ENCODE measurements around the gene ZNF440.
"Not testable (repeated sequence)": the region's sequence is repeated elsewhere in the genome, so short reads cannot be mapped to it uniquely, and the experiment has no call there.

The ZNF440 gene

DNA sequence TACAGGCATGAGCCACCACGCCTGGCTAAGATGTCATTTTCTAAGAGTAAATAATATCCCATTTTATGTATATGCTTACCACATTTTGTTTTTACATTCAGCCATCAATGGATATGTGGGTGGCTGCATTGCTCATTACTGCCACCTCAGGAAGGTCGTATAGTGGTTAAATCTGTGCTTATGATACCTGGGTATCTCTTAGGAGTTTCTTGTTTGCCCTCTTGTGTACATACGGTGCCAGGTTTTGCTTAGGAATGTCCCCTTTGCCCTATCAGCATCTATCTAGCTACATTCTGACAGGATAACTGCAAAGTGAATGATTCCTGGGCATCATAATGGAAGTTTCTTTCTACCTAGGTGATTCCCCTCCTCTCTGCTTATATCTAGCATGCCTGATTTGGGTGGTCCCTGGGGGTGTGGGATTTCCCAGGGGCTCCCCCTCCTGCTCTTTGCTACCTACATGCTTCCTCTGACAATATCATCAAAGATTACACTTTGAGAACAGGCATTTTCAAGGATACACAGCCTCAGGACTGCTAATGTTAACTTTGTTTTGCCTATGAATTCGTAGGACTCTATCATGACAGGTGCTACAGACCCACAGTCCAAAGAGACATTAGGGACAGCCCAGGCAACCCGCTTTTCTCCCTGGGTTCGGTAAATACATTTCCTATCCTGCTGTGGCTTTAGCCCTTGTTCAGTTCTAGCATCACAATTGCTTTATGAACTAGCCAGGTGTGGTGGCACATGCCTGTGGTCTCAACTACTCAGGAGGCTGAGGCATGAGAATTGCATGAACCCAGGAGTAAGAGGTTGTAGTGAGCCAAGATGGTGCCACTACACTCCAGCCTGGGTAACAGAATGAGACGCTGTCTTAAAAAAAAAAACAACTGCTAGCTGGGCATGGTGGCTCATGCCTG lies 15.1 kb downstream of the ZNF440 start:
- not testable (repeated sequence) for DNase-seq

DNA sequence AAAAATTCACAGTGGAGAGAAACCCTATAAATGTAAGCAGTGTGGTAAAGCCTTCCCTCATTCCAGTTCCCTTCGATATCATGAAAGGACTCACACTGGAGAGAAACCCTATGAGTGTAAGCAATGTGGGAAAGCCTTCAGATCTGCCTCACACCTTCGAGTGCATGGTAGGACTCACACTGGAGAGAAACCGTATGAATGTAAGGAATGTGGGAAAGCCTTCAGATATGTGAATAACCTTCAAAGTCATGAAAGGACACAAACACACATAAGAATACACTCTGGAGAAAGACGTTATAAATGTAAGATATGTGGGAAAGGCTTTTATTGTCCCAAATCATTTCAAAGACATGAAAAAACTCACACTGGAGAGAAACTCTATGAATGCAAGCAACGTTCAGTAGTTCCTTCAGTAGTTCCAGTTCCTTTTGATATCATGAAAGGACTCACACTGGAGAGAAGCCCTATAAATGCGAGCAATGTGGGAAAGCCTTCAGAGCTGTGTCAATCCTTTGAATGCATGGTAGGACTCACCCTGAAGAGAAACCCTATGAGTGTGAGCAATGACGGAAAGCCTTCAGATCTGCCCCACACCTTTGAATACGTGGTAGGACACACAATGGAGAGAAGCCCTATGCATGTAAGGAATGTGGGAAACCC lies 18.3 kb downstream of the ZNF440 start:
- DNase-seq: no peak

DNA sequence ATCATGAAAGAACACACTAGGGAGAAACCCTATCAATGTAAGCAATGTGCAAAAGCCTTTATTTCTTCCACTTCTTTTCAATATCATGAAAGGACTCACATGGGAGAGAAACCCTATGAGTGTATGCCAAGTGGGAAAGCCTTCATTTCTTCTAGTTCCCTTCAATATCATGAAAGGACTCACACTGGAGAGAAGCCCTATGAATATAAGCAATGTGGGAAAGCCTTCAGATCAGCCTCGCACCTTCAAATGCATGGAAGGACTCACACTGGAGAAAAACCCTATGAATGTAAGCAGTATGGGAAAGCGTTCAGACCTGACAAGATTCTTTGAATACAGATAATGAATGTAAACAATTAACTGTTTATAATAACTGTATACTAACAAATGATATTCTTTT lies 19.5 kb downstream of the ZNF440 start:
- no peak for DNase-seq

DNA sequence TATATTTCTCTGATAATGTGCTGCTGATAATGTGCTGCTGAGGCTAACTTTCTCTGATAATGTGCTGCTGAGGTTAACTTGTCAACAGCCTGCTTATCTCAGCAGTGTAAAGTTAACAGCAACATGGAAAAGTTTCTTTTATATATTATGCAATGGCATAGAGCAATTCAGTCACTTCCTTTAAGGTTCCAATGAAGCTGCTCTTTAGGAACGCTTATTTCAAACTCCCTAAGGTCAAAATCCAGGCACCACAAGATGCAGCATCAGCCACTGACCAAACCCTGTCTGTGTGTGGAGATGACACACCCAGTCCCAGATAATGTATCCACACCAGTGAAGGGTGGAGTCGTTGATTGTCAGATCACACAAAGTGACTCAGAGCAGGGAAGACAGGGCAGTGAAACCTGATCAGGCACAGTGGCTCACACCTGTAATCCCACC lies 21.6 kb downstream of the ZNF440 start:
- DNase-seq: not testable (repeated sequence)

DNA sequence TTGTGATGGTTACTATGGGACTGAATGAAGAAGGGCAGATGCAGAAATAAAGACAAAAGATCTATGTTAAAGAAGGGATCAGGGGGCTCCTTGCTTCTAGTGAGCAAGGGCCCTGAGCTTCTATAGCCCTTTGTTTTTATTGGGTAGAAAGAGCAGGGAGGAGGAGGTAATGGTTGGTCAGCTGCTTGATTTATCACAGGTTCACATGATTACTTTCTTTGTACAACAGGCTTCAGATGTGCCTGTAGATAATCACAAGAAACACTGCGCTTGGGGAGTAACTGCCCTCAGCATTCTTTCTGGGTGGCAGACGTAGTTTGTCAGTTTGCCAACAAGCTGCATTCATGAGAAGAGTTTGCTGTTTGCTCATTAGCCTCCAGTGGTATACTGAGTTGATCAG lies 29.6 kb downstream of the ZNF440 start:
- no peak for DNase-seq

DNA sequence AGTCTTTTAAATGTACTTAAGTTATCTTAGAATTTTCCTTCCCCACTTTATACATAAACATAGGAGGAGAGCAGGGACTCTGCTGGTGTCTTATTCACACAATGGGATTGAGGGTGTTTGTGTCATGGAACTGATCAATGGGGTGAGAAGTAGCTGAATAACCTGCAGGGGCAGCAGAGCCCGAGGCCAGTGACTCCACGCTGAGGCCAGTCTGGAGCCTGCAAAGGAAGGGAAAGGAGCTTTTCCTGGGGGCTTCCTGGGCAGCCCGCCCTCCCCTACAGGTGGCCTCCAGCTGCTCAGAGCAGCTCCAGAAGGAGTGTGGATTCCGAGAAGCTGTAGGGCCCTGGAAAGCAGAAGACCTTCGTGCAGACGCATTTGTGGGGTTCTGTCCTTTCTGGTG lies 33.5 kb downstream of the ZNF440 start:
- DNase-seq: not testable (repeated sequence)

DNA sequence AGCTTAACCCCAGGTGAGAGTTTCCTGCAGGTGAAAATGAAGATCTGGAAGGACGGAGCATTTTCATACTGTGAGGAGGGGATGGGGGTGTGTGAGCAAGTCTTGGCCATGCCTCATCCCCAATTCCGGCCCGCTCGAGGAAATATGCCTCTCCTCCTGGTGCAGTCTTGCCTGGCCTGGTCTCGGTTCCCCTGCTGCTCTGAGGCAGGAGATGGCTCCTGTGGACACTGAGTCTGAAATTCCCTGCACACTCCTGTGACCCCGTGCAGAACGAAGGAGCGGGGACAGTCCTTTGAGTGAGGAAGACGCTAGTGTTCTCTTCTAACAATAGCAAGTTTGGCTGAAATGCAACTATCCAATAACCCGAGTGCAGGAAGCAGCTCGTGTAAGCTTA lies 34.1 kb downstream of the ZNF440 start:
- DNase-seq: no peak

DNA sequence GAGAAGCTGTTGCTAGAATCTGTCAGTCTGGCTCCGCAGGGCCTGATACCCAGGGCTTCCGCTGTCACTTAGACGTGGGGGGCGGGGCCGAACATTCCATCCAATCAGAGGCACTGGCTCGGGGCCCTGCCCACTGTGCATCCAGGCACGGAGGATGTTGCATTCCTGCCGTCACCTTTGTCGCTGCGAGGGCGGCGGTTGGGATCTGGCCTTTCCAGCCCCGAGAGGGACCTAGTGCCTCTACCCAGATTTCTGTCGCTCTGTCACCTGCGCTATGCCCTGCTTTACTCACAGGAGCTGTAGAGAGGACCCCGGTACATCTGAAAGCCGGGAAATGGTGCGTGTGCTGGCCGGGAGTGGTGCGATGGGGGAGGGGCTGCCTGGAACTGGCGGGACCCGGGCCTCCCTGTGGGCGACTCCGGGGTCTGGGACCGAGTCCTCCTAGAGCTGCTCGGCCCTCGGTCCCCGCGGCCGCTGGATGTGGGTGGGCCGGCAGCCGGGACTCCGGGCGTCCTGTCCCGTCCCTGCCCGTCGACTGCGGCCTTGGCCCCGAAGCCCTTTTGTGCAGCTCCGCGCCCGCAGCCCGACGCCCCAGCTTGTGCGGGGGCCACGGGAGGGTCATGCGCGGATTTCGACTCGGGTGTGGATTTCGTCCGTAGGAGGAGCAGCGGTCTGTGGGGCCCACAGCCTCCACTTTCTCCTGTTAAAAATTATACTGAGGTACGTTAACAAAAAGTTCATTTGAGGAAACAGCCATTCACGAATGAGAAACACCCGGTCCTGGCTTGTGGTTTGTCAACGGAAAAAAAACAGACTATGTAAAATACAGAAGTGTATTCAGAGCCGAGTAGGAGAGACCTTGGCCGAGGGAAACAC lies 34.8 kb downstream of the ZNF440 start, which contains the start of gene ZNF439:
TSS of gene ZNF439 (plus strand) at position 133 of the 876 bp plus-strand sequence. CDS start at position 275, 142 bp downstream.
- DNase-seq: peak; percentile 82

DNA sequence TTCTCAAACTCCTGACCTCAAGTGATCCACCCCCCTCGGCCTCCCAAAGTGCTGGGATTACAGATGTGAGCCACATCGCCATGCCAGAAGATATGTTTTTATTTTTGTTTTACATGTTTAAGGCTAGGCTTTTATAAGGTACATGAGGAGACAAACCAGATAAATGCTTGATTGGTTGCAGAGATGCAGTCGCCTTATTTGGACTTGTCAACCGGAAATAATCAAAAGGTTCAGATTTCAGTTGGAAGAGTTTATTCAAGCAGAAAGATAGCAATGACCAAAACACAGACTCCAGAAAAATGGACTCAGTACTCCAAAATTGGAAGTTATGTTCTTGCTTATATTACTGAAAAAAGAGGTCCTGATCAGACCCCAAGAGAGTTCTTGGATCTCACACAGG lies 36.2 kb downstream of the ZNF440 start:
- not testable (repeated sequence) for DNase-seq

DNA sequence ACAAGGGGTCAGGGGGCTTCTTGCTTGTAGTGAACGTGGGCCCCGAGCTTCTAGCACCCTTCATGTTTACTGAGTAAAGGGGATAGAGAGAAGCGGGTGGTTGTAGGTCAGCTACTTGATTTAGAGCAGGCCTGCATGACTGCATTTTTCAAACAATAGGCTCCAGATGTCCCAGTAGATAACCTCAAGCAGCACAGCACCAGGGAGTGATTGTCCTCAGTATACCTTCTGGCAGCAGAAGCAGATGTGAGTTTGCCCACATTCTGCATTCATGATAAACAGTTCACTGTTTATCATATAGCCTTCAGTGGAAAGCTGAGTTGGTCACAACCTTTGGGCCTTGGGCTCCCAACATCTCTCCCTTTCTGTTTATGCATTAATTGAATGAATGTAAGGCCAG lies 39.3 kb downstream of the ZNF440 start:
- DNase-seq: no peak

DNA sequence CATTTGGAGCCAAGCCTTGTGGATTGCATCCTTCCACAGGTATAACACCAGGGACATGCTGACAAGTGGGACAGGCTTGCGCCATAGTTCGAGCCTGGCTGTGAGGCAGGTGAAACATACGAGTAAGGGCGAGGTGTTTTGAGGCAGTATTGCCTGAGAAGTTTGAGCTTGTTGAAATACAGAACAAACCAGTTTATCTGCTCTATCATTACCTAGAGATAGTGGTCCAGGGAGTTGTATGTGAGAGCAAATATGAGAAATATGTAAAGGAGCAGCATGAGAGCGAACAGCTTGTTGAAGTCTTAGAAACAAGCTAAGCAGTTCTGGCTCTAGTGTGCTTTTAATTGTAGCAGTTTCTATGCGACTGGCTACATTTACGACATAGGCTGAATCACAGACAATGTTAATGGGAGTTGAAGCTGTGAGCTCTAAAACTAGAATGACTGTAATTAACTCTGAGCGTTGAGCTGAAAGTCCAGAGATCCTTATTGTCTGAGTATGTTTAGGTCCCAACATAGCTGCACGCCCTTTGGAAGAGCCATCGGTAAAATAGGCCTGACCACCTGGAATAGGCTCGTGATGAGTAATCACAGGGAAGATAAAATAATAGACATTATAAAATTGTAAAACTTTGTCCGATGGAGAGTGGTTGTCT lies 42.6 kb downstream of the ZNF440 start:
- no peak for DNase-seq

DNA sequence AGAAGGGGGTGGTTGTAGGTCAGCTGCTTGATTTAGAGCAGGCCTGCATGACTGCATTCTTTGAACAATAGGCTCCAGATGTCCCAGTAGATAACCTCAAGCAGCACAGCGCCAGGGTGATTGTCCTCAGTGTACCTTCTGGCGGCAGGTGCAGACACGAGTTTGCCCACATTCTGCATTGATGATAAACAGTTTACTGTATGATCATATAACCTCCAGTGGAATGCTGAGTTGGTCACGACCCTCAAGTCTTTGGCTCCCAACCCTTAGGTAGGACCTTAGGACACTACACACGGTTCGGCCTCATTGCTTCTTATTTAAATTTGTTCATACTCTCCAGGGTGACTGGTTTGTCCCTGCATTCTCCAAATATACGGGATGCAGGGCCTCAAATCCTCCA lies 46.6 kb downstream of the ZNF440 start:
- no peak for DNase-seq

DNA sequence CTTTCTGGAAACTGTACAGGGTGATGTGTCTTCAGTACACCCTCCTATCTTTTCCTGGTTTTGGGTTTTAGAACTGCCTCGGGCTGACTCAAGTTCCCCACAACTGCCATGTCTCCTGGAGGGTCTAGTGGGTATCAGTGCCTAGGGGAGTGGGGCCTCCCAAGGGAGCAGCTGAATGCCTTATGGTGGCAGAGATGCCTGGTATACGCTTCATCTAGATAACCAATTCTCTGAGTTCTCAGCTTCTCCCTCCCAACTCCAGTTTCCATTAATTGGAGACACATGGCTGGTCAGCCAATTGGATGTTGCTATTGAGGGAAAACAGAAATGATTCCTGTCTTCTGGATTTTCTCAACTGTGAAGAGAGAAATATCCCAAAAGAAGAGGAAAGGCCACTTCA lies 47.2 kb downstream of the ZNF440 start:
- no peak for DNase-seq

DNA sequence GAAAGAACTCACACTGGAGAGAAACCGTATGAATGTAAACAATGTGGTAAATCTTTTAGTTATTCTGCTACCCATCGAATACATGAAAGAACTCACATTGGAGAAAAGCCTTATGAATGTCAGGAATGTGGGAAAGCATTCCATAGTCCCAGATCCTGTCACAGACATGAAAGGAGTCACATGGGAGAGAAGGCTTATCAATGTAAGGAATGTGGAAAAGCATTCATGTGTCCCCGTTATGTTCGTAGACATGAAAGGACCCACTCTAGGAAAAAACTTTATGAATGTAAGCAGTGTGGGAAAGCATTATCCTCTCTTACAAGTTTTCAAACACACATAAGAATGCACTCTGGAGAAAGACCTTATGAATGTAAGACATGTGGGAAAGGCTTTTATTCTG lies 53.7 kb downstream of the ZNF440 start:
- not testable (repeated sequence) for DNase-seq

DNA sequence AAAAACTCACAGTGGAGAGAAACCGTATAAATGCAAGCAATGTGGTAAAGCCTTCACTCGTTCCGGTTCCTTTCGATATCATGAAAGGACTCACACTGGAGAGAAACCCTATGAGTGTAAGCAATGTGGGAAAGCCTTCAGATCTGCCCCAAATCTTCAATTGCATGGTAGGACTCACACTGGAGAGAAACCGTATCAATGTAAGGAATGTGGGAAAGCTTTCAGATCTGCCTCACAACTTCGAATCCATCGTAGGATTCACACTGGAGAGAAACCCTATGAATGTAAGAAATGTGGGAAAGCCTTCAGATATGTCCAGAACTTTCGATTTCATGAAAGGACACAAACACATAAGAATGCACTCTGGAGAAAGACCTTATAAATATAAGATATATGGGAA lies 54.1 kb downstream of the ZNF440 start:
- no peak for DNase-seq

DNA sequence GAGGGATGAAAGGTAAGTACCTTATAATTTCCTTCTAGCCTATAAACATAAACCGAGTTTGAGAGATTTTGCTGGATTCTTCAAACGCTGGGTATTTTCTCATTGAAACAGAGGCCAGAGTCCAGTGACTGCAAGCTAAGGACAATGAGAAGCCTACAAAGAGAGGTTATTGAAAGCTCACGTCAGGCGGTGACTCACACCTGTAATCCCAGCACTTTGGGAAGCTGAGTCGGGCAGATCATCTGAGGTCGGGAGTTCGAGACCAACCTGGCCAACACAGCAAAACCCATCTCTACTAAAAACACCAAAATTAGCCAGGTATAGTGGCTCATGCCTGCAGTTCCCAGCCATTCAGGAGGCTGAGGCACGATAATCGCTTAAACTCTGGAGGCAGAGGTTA lies 58.6 kb downstream of the ZNF440 start:
- no peak for DNase-seq

DNA sequence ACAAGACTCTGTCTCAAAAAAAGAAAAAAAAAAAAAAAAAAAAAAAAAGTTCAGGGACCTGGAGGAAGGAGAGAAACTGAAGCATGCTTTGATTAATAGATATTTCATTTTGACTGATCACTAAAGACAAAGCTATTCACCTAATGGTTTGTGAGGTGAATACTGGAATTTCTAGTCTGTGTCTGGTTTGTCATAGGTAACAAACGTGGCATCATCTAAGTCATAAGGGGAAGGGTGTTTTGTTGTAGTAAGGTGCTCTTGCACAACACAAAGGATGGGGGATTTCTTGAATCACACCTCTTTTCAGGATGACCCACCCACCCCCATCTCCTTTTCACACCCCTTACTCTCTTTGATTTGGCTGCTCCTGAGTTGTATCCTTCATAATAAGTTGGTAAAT lies 59.7 kb downstream of the ZNF440 start:
- DNase-seq: no peak

DNA sequence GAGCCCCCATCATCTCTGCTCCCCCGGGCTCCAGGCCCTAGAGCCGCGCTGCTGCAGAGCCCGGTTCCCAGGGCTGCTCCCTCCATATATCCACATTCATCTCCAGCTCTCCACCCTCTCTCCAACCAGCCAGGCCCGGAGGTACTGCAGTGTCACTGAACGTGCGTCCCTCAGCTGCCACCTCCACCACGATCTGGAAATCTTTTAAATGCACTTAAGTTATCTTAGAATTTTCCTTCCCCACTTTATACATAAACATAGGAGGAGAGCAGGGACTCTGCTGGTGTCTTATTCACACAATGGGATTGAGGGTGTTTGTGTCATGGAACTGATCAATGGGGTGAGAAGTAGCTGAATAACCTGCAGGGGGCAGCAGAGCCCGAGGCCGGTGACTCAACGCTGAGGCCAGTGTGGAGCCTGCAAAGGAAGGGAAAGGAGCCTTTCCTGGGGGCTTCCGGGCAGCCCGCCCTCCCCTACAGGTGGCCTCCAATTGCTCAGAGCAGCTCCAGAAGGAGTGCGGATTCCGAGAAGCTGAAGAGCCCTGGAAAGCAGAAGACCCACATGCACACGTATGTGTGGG lies 65.7 kb downstream of the ZNF440 start:
- DNase-seq: peak; percentile 17

DNA sequence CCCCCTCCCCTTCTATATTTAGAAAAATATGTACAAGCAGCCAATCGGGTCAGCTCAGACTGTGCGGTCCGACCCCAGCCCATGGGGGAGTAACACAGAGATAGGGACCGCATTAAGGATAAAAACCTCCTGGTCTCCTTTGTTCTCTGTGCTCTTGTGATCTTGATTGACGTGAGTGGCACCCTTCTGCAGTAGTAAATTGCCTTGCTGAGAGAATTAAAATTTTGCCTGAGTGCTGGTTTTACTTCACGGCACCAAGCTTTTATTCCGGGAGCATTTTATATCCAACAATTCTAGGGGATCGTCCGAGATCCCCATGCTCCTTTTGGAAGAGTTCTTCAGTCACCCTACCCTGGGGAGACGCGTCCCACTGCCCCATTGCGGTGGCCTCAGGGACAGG lies 66.5 kb downstream of the ZNF440 start:
- DNase-seq: no peak

DNA sequence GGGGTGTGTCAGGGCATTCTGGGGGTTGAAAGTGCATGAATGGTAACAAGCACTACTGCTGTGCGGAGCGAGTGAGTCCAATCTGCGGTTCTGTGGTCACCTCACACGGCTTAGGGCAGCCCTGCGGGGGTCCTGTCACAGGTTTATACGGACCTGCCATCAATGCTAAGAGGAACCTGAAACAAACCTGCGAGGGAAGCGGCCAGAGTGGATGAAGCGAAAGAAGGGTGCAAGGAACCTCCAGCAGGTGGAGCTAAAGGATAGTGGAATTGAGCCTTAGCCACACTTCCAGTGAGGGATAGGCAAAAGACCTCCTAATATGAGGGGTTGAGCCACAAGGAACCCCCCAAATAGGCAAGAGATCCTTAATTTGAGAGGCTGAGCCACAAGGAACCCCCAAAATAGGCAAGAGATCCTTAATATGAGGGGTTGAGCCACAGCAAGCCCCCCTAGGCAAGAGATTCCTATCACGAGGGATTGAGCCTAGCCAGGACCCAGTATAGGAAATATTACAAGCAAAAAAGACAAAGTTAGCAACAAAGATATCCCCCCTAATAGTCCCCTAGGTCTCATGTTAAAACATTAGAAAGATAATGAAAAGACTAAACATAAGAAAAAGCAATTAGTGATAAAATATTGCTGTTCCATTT lies 67.2 kb downstream of the ZNF440 start:
- DNase-seq: peak; percentile 40

DNA sequence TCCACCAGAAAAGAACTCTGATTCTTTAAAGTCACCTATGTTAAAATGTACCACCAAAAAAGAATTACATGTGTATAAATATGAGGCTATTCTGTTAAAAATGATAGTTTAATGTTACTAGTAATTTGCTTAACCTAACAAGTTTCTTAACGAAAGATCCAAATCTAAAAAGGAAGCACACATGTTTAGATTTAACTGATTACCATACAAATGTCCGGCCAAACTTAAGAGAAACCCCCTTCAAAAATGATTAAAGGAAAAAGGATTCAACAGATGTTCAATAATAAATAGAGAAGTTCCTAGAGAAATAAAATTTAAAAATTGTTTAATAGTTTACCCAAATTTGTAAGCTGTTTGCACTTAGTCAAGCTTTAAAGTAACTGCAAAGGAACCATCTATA lies 68.5 kb downstream of the ZNF440 start:
- DNase-seq: no peak
